Measurements from ENCODE around the gene CCDC146. TPM values are rescaled to one million over a fixed set of nuclear protein-coding genes. Genes with fewer than 3 reads are reported as not detected.

CCDC146 gene
- total RNA-seq, 1 donor from 2014 or later = 2.1 TPM

- Histone ChIP-seq H3K4me3 (ENCODE audit: low read depth, low read length) (no peak overlapping the region), H3K36me3 (ENCODE audit: control insufficient read depth, insufficient read depth, low read length) (no peaks in the 10 kb centered on the region), H3K27me3 (ENCODE audit: control insufficient read depth, insufficient read depth, low read length) (no peaks in the 10 kb centered on the region)
- FAIRE-seq = no peak
- no peak for TF ChIP-seq CTCF (IDR thresholded peaks at IDR 0.05; ENCODE audit: insufficient read depth, low read length, severe bottlenecking)
- no peak for DNase-seq (ENCODE audit: low read depth)
Measured at GRCh38 chr7:77181734-77182133, 59.3 kb downstream of the CCDC146 start.

- FAIRE-seq (no peak), DNase-seq (ENCODE audit: low read depth) (no peak)
- Histone ChIP-seq H3K36me3 (ENCODE audit: control insufficient read depth, insufficient read depth, low read length) (no peaks in the 10 kb centered on the region), H3K27me3 (ENCODE audit: control insufficient read depth, insufficient read depth, low read length) (no peaks in the 10 kb centered on the region), H3K4me3 (ENCODE audit: low read depth, low read length) (no peak overlapping the region)
- no peak for TF ChIP-seq CTCF (IDR thresholded peaks at IDR 0.05; ENCODE audit: insufficient read depth, low read length, severe bottlenecking)
Measured at GRCh38 chr7:77182261-77182660, 59.8 kb downstream of the CCDC146 start.

- Histone ChIP-seq H3K4me3 (ENCODE audit: low read depth, low read length) (no peak overlapping the region), H3K27me3 (ENCODE audit: control insufficient read depth, insufficient read depth, low read length) (no peaks in the 10 kb centered on the region), H3K36me3 (ENCODE audit: control insufficient read depth, insufficient read depth, low read length) (no peaks in the 10 kb centered on the region)
- DNase-seq (ENCODE audit: low read depth) = no peak
- no peak for FAIRE-seq
- TF ChIP-seq CTCF (IDR thresholded peaks at IDR 0.05; ENCODE audit: insufficient read depth, low read length, severe bottlenecking) = no peak
Measured at GRCh38 chr7:77184463-77184862, 62.0 kb downstream of the CCDC146 start.

GRCh38 chr7:77184990-77185389 lies 62.6 kb downstream of the CCDC146 start:
- DNase-seq (ENCODE audit: low read depth) (no peak), FAIRE-seq (no peak)
- H3K27me3 ChIP-seq (ENCODE audit: control insufficient read depth, insufficient read depth, low read length) = no peaks in the 10 kb centered on the region
- TF ChIP-seq CTCF (IDR thresholded peaks at IDR 0.05; ENCODE audit: insufficient read depth, low read length, severe bottlenecking) = no peak
- H3K4me3 ChIP-seq (ENCODE audit: low read depth, low read length) = no peak overlapping the region
- no peaks in the 10 kb centered on the region for H3K36me3 ChIP-seq (ENCODE audit: control insufficient read depth, insufficient read depth, low read length)

- DNase-seq (ENCODE audit: low read depth) = no peak
- no peak for TF ChIP-seq CTCF (IDR thresholded peaks at IDR 0.05; ENCODE audit: insufficient read depth, low read length, severe bottlenecking)
- peak; percentile 13 for FAIRE-seq
- Histone ChIP-seq H3K36me3 (ENCODE audit: control insufficient read depth, insufficient read depth, low read length) (no peaks in the 10 kb centered on the region), H3K4me3 (ENCODE audit: low read depth, low read length) (no peak overlapping the region), H3K27me3 (ENCODE audit: control insufficient read depth, insufficient read depth, low read length) (no peaks in the 10 kb centered on the region)
Measured at GRCh38 chr7:77185866-77186265, 63.5 kb downstream of the CCDC146 start.

- no peaks in the 10 kb centered on the region for H3K36me3 ChIP-seq (ENCODE audit: control insufficient read depth, insufficient read depth, low read length)
- H3K4me3 ChIP-seq (ENCODE audit: low read depth, low read length) = no peak overlapping the region
- DNase-seq (ENCODE audit: low read depth) (no peak), FAIRE-seq (no peak)
- H3K27me3 ChIP-seq (ENCODE audit: control insufficient read depth, insufficient read depth, low read length) = no peaks in the 10 kb centered on the region
- TF ChIP-seq CTCF (IDR thresholded peaks at IDR 0.05; ENCODE audit: insufficient read depth, low read length, severe bottlenecking) = no peak
Measured at GRCh38 chr7:77188731-77189437, 66.5 kb downstream of the CCDC146 start.
